B cell (primary cell): ENCODE measurements around the gene DLGAP4. TPM values are rescaled to one million over a fixed set of nuclear protein-coding genes. Genes with fewer than 3 reads are reported as not detected.

Source experiments
- ATAC-seq: fragments of 200-7000 bp; cut with Tn5 transposase; one replicate; pipeline ENCODE4 v1.10.0; 2021; ENCODE audit warnings: low read depth, mild to moderate bottlenecking, moderate number of reproducible peaks, moderate library complexity
- CTCF ChIA-PET: fragments of 350-600 bp; sonication (Branson Sonifier 250); formaldehyde crosslinking; loops from one replicate; lab custom pipeline; 2021; ENCODE audit warnings: antibody characterized with exemption, inconsistent platforms; lab: Charles Lee
- POLR2A ChIA-PET: fragments of 350-600 bp; sonication (Branson Sonifier 250); formaldehyde crosslinking; loops from one replicate; lab custom pipeline; 2021; ENCODE audit warnings: antibody characterized with exemption; lab: Charles Lee
- DNase-seq: peaks from one replicate; pipeline ENCODE4 v3.0.0; 2013
- H2AFZ ChIP-seq: 2 replicates; pipeline ENCODE4 v1.6.1; 2012; ENCODE audit warnings: mild to moderate bottlenecking, low read depth, low read length; ENCODE audit not compliant: insufficient read depth, poor library complexity, severe bottlenecking
- H3K27ac ChIP-seq, 2 donors: 1 replicate in 1 of 2; 2 replicates in 1 of 2; pipeline ENCODE4 v1.5.1; 2012 to 2013; ENCODE audit warnings: low read length in 2 of 2, mild to moderate bottlenecking in 2 of 2, moderate library complexity in 1 of 2
- H3K27me3 ChIP-seq, 4 experiments: fragments of 200-600 bp in 1 of 4; sonication (generic) in 1 of 4; replicated peaks in 1 of 4; 1 replicate in 2 of 4; 2 replicates in 2 of 4; pipeline versions ENCODE4 v1.6.1 to v1.7.0; 2013 to 2016; ENCODE audit warnings: low read length in 3 of 4, mild to moderate bottlenecking in 2 of 4, mixed read lengths in 1 of 4, moderate library complexity in 1 of 4; ENCODE audit not compliant: insufficient read depth in 4 of 4, control insufficient read depth in 3 of 4; ENCODE audit errors: control extremely low read depth in 1 of 4
- H3K36me3 ChIP-seq, 2 experiments: replicated peaks in 1 of 2; 1 replicate in 1 of 2; 2 replicates in 1 of 2; pipeline versions ENCODE4 v1.6.1 to v1.7.1; 2013; ENCODE audit warnings: low read length in 1 of 2; ENCODE audit not compliant: insufficient read depth in 2 of 2, control insufficient read depth in 1 of 2; ENCODE audit errors: control extremely low read depth in 1 of 2, extremely low read depth in 1 of 2
- H3K4me1 ChIP-seq, 2 donors: fragments of 200-600 bp in 1 of 2; sonication (generic) in 1 of 2; 1 replicate in 1 of 2; 2 replicates in 1 of 2; pipeline versions ENCODE4 v1.5.1 to v1.6.1; 2013 to 2017; ENCODE audit warnings: low read length in 2 of 2; ENCODE audit not compliant: control insufficient read depth in 2 of 2, insufficient read depth in 2 of 2
- H3K4me2 ChIP-seq: replicated peaks from 2 replicates; pipeline ENCODE3; 2012; ENCODE audit warnings: mild to moderate bottlenecking, low read depth, low read length; ENCODE audit not compliant: poor library complexity, severe bottlenecking
- H3K4me3 ChIP-seq, 5 experiments: fragments of 200-600 bp in 1 of 5; sonication (generic) in 1 of 5; 1 replicate in 3 of 5; 2 replicates in 2 of 5; pipeline versions ENCODE4 v1.5.1 to v1.7.0; 2011 to 2016; ENCODE audit warnings: low read length in 4 of 5, mild to moderate bottlenecking in 4 of 5, low read depth in 2 of 5, control low read depth in 1 of 5, moderate library complexity in 1 of 5; ENCODE audit not compliant: insufficient read depth in 1 of 5; ENCODE audit errors: control extremely low read depth in 1 of 5, extremely low read depth in 1 of 5
- H3K79me2 ChIP-seq: fragments of 200-600 bp; sonication (generic); one replicate; pipeline ENCODE4 v1.6.0; 2016; ENCODE audit warnings: low read length; ENCODE audit not compliant: control insufficient read depth, insufficient read depth
- H3K9ac ChIP-seq: fragments of 200-600 bp; sonication (generic); 2 replicates; pipeline ENCODE4 v1.6.1; 2017; ENCODE audit warnings: mild to moderate bottlenecking, low read length, moderate library complexity
- H3K9me3 ChIP-seq, 3 donors: one replicate each; pipeline versions ENCODE4 v1.6.1 to v1.7.1; 2013; ENCODE audit warnings: low read length in 2 of 3; ENCODE audit not compliant: control insufficient read depth in 2 of 3, insufficient read depth in 1 of 3; ENCODE audit errors: control extremely low read depth in 1 of 3
- H4K20me1 ChIP-seq: 2 replicates; pipeline ENCODE4 v1.6.0; 2012; ENCODE audit warnings: mild to moderate bottlenecking, low read length; ENCODE audit not compliant: insufficient read depth, control insufficient read depth, poor library complexity, severe bottlenecking
- H3K27ac Mint-ChIP-seq: one replicate; pipeline ENCODE4 v1.8.0; 2021; ENCODE audit warnings: mixed read lengths
- H3K27me3 Mint-ChIP-seq: one replicate; pipeline ENCODE4 v1.8.0; 2021; ENCODE audit warnings: mixed read lengths
- H3K4me1 Mint-ChIP-seq: one replicate; pipeline ENCODE4 v1.8.0; 2021; ENCODE audit warnings: mixed read lengths
- H3K4me3 Mint-ChIP-seq: one replicate; pipeline ENCODE4 v1.8.0; 2021; ENCODE audit warnings: mixed read lengths
- H3K9me3 Mint-ChIP-seq: one replicate; pipeline ENCODE4 v1.8.0; 2022; ENCODE audit warnings: mixed read lengths; ENCODE audit not compliant: insufficient read depth
- EZH2 ChIP-seq: IDR thresholded peaks from 2 replicates; pipeline ENCODE4 v1.6.1; 2012; ENCODE audit warnings: borderline replicate concordance, low read depth, mild to moderate bottlenecking, moderate library complexity, low read length; ENCODE audit not compliant: insufficient read depth, poor library complexity, severe bottlenecking
- WGBS: methylation state at CpG from one replicate; pipeline ENCODE4 v1.1.5; 2013; ENCODE audit warnings: missing lambda C conversion rate; ENCODE audit not compliant: insufficient coverage; 5-methylcytosine and 5-hydroxymethylcytosine counted together
- intact Hi-C: fragments of 100-400 bp; cut with micrococcal nuclease; formaldehyde crosslinking; loops from one replicate; pipeline ENCODE4 v1.10.0; 2022
- polyA plus RNA-seq: library from polyadenylated mRNA; depleted of rRNA; stranded (reverse); fragments of >200 nt; gene quantifications from 2 replicates; pipeline ENCODE4 v1.2.3, GENCODE V29; 2012
- total RNA-seq, 2 donors: library from RNA; stranded (reverse); fragments of 120-200 nt in 1 of 2; gene quantifications; 1 replicate in 1 of 2; 2 replicates in 1 of 2; pipeline versions ENCODE4 v1.2.3 to v1.2.4, GENCODE V29; 2013 to 2022
- TF ChIP-seq, protein P1 (sequence below): fragments of 200-600 bp; IDR thresholded peaks from one replicate; pipeline ENCODE4 v1.8.0; 2022; ENCODE audit warnings: antibody characterized with exemption, mild to moderate bottlenecking

The DLGAP4 gene
- total and polyA plus RNA-seq, 2 donors (not counting 1 experiment from before 2014, with no cell fraction given), result 68.8 to 87.8 TPM

DNA sequence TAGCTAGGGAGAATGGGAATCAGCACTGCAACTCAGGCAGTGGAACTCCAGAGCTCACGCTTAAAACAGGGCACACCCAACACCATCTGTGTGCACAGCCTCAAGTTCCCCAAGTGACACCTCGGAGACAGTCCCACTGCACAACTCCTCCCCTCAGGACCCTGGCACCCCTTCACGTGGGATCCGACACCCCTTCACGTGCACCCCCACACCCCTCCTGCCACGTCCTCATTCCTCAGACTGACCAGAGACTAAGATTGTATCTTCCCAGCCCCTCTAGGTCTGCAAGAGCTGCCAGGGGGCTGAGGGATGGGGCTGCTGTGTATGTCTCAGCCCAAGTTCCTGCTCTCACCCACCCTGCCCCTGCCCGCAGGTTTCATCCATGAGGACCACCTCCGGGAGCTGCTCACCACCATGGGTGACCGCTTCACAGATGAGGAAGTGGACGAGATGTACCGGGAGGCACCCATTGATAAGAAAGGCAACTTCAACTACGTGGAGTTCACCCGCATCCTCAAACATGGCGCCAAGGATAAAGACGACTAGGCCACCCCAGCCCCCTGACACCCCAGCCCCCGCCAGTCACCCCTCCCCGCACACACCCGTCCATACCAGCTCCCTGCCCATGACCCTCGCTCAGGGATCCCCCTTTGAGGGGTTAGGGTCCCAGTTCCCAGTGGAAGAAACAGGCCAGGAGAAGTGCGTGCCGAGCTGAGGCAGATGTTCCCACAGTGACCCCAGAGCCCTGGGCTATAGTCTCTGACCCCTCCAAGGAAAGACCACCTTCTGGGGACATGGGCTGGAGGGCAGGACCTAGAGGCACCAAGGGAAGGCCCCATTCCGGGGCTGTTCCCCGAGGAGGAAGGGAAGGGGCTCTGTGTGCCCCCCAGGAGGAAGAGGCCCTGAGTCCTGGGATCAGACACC lies 242.8 kb downstream of the DLGAP4 start:
- intact Hi-C loops, result no loop called here
- Histone ChIP-seq H3K27ac (no peak overlapping the region), H3K9ac (no peak overlapping the region), H3K4me2 (no peak overlapping the region), H3K4me3 (no peak overlapping the region), H3K4me1 (no peaks in the 10 kb centered on the region), H4K20me1 (no peaks in the 10 kb centered on the region), H3K9me3 (no peaks in the 10 kb centered on the region), H3K27me3 (no peaks in the 10 kb centered on the region), H3K36me3 (no peaks in the 10 kb centered on the region), H3K79me2 (no peaks in the 10 kb centered on the region), H2AFZ (no peak overlapping the region)
- TF ChIP-seq, protein P1, sequence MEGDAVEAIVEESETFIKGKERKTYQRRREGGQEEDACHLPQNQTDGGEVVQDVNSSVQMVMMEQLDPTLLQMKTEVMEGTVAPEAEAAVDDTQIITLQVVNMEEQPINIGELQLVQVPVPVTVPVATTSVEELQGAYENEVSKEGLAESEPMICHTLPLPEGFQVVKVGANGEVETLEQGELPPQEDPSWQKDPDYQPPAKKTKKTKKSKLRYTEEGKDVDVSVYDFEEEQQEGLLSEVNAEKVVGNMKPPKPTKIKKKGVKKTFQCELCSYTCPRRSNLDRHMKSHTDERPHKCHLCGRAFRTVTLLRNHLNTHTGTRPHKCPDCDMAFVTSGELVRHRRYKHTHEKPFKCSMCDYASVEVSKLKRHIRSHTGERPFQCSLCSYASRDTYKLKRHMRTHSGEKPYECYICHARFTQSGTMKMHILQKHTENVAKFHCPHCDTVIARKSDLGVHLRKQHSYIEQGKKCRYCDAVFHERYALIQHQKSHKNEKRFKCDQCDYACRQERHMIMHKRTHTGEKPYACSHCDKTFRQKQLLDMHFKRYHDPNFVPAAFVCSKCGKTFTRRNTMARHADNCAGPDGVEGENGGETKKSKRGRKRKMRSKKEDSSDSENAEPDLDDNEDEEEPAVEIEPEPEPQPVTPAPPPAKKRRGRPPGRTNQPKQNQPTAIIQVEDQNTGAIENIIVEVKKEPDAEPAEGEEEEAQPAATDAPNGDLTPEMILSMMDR, result no peak
- no peak for TF ChIP-seq EZH2
- CTCF ChIA-PET, result no interaction called here
- H3K4me1 Mint-ChIP-seq, result no peaks in the 10 kb centered on the region
- POLR2A ChIA-PET, result no interaction called here
- ATAC-seq (no peak), DNase-seq (peak; percentile 8)
- no peak overlapping the region for H3K4me3 Mint-ChIP-seq
- WGBS, result 95% methylated on average over 16 of the region's 23 CpGs
- no peaks in the 10 kb centered on the region for H3K9me3 Mint-ChIP-seq
- no peak overlapping the region for H3K27ac Mint-ChIP-seq
- H3K27me3 Mint-ChIP-seq, result no peaks in the 10 kb centered on the region

DNA sequence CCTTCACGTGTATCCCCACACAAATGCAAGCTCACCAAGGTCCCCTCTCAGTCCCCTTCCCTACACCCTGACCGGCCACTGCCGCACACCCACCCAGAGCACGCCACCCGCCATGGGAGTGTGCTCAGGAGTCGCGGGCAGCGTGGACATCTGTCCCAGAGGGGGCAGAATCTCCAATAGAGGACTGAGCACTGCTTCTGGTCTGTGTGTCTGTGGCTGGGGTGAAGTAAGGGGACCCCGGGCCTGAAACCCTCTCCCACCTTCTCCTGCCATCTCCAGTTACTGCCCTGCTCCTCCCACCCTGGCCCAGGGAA lies 243.4 kb downstream of the DLGAP4 start:
- Histone ChIP-seq H3K4me1 (no peaks in the 10 kb centered on the region), H3K9ac (no peak overlapping the region), H3K36me3 (no peaks in the 10 kb centered on the region), H2AFZ (no peak overlapping the region), H3K9me3 (no peaks in the 10 kb centered on the region), H4K20me1 (no peaks in the 10 kb centered on the region), H3K4me3 (no peak overlapping the region), H3K4me2 (no peak overlapping the region), H3K79me2 (no peaks in the 10 kb centered on the region), H3K27ac (no peak overlapping the region), H3K27me3 (no peaks in the 10 kb centered on the region)
- intact Hi-C loops, result no loop called here
- no peaks in the 10 kb centered on the region for H3K27me3 Mint-ChIP-seq
- CTCF ChIA-PET, result no interaction called here
- no peak overlapping the region for H3K27ac Mint-ChIP-seq
- TF ChIP-seq, protein P1, result no peak
- no peak for TF ChIP-seq EZH2
- no peaks in the 10 kb centered on the region for H3K4me1 Mint-ChIP-seq
- H3K9me3 Mint-ChIP-seq, result no peaks in the 10 kb centered on the region
- no peak for ATAC-seq
- DNase-seq, result no peak
- H3K4me3 Mint-ChIP-seq, result no peak overlapping the region
- POLR2A ChIA-PET, result no interaction called here
- no CpG with 5 or more reads among the region's 9 CpGs for WGBS
